Measurements from ENCODE around the gene CACNA1C.

DNA sequence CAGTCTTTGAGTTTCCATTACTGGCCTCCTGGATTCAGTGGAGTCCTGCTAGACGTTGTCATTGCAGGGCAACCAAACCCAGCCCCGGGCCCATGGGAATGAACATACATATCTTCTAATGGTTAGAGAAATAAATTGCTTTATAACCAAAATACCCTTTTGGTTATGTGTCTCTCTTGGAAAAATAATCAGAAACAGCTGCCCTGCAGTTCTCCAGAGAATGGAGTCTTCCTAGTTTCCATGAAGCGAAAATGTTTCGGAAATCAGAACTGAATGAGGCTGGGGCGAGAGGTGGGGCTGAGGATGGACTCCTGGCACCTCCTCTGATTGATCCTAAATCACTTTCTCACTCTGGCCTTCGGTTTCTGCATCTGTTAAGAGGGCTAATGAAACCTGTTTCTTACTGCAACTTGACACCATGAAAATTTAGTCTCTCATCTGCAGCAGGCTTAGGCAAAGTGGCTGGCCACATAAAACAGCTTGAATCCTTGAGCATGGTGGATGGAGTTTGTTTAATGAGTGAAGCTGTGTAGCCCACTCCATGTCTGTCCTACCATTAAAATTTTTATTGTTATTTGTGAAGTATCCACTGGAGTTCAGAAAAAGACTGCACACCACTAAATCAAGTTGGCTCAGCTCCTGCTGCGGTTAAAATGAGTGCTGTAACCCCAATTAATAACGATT lies 198.9 kb downstream of the CACNA1C start:
- TF ChIP-seq YY1 (IDR thresholded peaks at IDR 0.05; ENCODE audit: low read depth) (no peak), JUND (IDR thresholded peaks at IDR 0.05) (no peak), RAD21 (IDR thresholded peaks at IDR 0.05; ENCODE audit: low read length) (no peak), SIN3A (IDR thresholded peaks at IDR 0.05; ENCODE audit: borderline replicate concordance, low read depth, low read length) (no peak)
- TF ChIP-seq, protein P1, sequence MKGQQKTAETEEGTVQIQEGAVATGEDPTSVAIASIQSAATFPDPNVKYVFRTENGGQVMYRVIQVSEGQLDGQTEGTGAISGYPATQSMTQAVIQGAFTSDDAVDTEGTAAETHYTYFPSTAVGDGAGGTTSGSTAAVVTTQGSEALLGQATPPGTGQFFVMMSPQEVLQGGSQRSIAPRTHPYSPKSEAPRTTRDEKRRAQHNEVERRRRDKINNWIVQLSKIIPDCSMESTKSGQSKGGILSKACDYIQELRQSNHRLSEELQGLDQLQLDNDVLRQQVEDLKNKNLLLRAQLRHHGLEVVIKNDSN (IDR thresholded peaks at IDR 0.05; ENCODE audit: borderline replicate concordance, low read depth), result no peak
